Mucosa of stomach (tissue), 1 donor: Measurements from ENCODE around the gene MTHFR.

Source experiments
- H3K27me3 ChIP-seq: one replicate; pipeline ENCODE4 v1.7.0; 2013; ENCODE audit warnings: mild to moderate bottlenecking, low read length; ENCODE audit not compliant: control insufficient read depth, insufficient read depth
- H3K36me3 ChIP-seq: one replicate; pipeline ENCODE4 v1.7.0; 2013; ENCODE audit warnings: low read length; ENCODE audit not compliant: control insufficient read depth, insufficient read depth
- H3K4me1 ChIP-seq: one replicate; pipeline ENCODE4 v1.7.0; 2013; ENCODE audit warnings: mild to moderate bottlenecking, low read length; ENCODE audit not compliant: control insufficient read depth, insufficient read depth
- H3K4me3 ChIP-seq: one replicate; pipeline ENCODE4 v1.7.0; 2013; ENCODE audit warnings: low read length
- H3K9ac ChIP-seq: one replicate; pipeline ENCODE4 v1.7.0; 2013; ENCODE audit warnings: mild to moderate bottlenecking, low read length, moderate library complexity
- H3K9me3 ChIP-seq: one replicate; pipeline ENCODE4 v1.7.0; 2013; ENCODE audit warnings: mild to moderate bottlenecking, low read length, moderate library complexity; ENCODE audit not compliant: control insufficient read depth
- donor health status: Pancreatic carcinoma.

The MTHFR gene

GRCh38 chr1:11790101-11790879, 15.5 kb downstream of the MTHFR start:
- Histone ChIP-seq H3K4me1 (peaks cover 74% of the 10 kb centered on the region), H3K27me3 (no peaks in the 10 kb centered on the region), H3K36me3 (peaks cover 31% of the 10 kb centered on the region), H3K4me3 (no peak overlapping the region), H3K9ac (peak overlapping the region; percentile 54), H3K9me3 (no peaks in the 10 kb centered on the region)

GRCh38 chr1:11789126-11790067, 16.4 kb downstream of the MTHFR start:
- H3K9ac ChIP-seq = peak overlapping the region; percentile 54
- no peak overlapping the region for H3K4me3 ChIP-seq
- peaks cover 83% of the 10 kb centered on the region for H3K4me1 ChIP-seq
- H3K9me3 ChIP-seq = no peaks in the 10 kb centered on the region
- peaks cover 23% of the 10 kb centered on the region for H3K36me3 ChIP-seq
- no peaks in the 10 kb centered on the region for H3K27me3 ChIP-seq

- Histone ChIP-seq H3K4me1 (peaks cover 83% of the 10 kb centered on the region), H3K9me3 (no peaks in the 10 kb centered on the region), H3K36me3 (peaks cover 15% of the 10 kb centered on the region), H3K4me3 (no peak overlapping the region), H3K27me3 (no peaks in the 10 kb centered on the region), H3K9ac (peak overlapping the region; percentile 18)
These were observed 17.2 kb downstream of the MTHFR start for GRCh38 chr1:11788549-11789053.

- Histone ChIP-seq H3K9ac (peak overlapping the region; percentile 56), H3K36me3 (peaks cover 15% of the 10 kb centered on the region), H3K4me1 (peaks cover 83% of the 10 kb centered on the region), H3K27me3 (no peaks in the 10 kb centered on the region), H3K4me3 (no peak overlapping the region), H3K9me3 (no peaks in the 10 kb centered on the region)
These were observed 17.8 kb downstream of the MTHFR start for GRCh38 chr1:11787804-11788436.

GRCh38 chr1:11787251-11787803, 18.4 kb downstream of the MTHFR start:
- H3K9me3 ChIP-seq = no peaks in the 10 kb centered on the region
- peaks cover 79% of the 10 kb centered on the region for H3K4me1 ChIP-seq
- no peak overlapping the region for H3K4me3 ChIP-seq
- no peaks in the 10 kb centered on the region for H3K27me3 ChIP-seq
- H3K9ac ChIP-seq = peak overlapping the region; percentile 56
- peaks cover 15% of the 10 kb centered on the region for H3K36me3 ChIP-seq

- H3K9ac ChIP-seq = no peak overlapping the region
- H3K36me3 ChIP-seq = peaks cover 11% of the 10 kb centered on the region
- peaks cover 67% of the 10 kb centered on the region for H3K4me1 ChIP-seq
- no peak overlapping the region for H3K4me3 ChIP-seq
- no peaks in the 10 kb centered on the region for H3K9me3 ChIP-seq
- no peaks in the 10 kb centered on the region for H3K27me3 ChIP-seq
These were observed 19.6 kb downstream of the MTHFR start for GRCh38 chr1:11786168-11786567.

- H3K4me3 ChIP-seq = peak overlapping the region; percentile 41
- peaks cover 57% of the 10 kb centered on the region for H3K4me1 ChIP-seq
- H3K9ac ChIP-seq = peak overlapping the region; percentile 53
- H3K9me3 ChIP-seq = no peaks in the 10 kb centered on the region
- H3K36me3 ChIP-seq = peaks cover 7% of the 10 kb centered on the region
- H3K27me3 ChIP-seq = no peaks in the 10 kb centered on the region
These were observed 20.6 kb downstream of the MTHFR start for GRCh38 chr1:11784993-11785769.

- Histone ChIP-seq H3K9me3 (no peaks in the 10 kb centered on the region), H3K4me3 (no peak overlapping the region), H3K27me3 (no peaks in the 10 kb centered on the region), H3K36me3 (no peaks in the 10 kb centered on the region), H3K9ac (peak overlapping the region; percentile 53), H3K4me1 (peaks cover 50% of the 10 kb centered on the region)
These were observed 21.3 kb downstream of the MTHFR start for GRCh38 chr1:11784256-11784992.

- no peaks in the 10 kb centered on the region for H3K9me3 ChIP-seq
- no peak overlapping the region for H3K4me3 ChIP-seq
- H3K9ac ChIP-seq = no peak overlapping the region
- H3K36me3 ChIP-seq = no peaks in the 10 kb centered on the region
- H3K27me3 ChIP-seq = no peaks in the 10 kb centered on the region
- H3K4me1 ChIP-seq = peaks cover 41% of the 10 kb centered on the region
These were observed 22.2 kb downstream of the MTHFR start for GRCh38 chr1:11783556-11783955.

GRCh38 chr1:11782127-11782708, 23.5 kb downstream of the MTHFR start:
- H3K9ac ChIP-seq = no peak overlapping the region
- H3K36me3 ChIP-seq = no peaks in the 10 kb centered on the region
- H3K9me3 ChIP-seq = no peaks in the 10 kb centered on the region
- H3K4me1 ChIP-seq = peaks cover 28% of the 10 kb centered on the region
- H3K27me3 ChIP-seq = no peaks in the 10 kb centered on the region
- H3K4me3 ChIP-seq = no peak overlapping the region
